MG63 (cell line): ENCODE data around the gene PHF20. TPM values are rescaled to one million over a fixed set of nuclear protein-coding genes. Genes with fewer than 3 reads are reported as not detected.
"Not testable (repeated sequence)": the region's sequence is repeated elsewhere in the genome, so short reads cannot be mapped to it uniquely, and the experiment has no call there.

Source experiments
- DNase-seq: peaks from one replicate; pipeline ENCODE4 v3.0.0-alpha.2; 2020
- H3K27me3 ChIP-seq: fragments of 250-450 bp; sonication (Bioruptor Pico); 2 replicates; pipeline ENCODE4 v1.5.1; 2020; ENCODE audit warnings: mild to moderate bottlenecking, moderate library complexity
- H3K36me3 ChIP-seq: fragments of 250-450 bp; sonication (Bioruptor Pico); 2 replicates; pipeline ENCODE4 v1.5.1; 2020; ENCODE audit warnings: mild to moderate bottlenecking, moderate library complexity
- H3K4me3 ChIP-seq: fragments of 250-450 bp; sonication (Bioruptor Pico); 2 replicates; pipeline ENCODE4 v1.5.1; 2020; ENCODE audit warnings: mild to moderate bottlenecking, moderate library complexity
- H3K9me3 ChIP-seq: fragments of 250-450 bp; sonication (Bioruptor Pico); 2 replicates; pipeline ENCODE4 v1.5.1; 2020; ENCODE audit warnings: mild to moderate bottlenecking, moderate library complexity
- total RNA-seq: library from RNA; depleted of rRNA; stranded (reverse); fragments of >200 nt; shearing (Covaris generic); gene quantifications from 2 replicates; pipeline ENCODE4 v1.2.3, GENCODE V29; 2014; ENCODE audit warnings: low replicate concordance; rRNA removed

Gene PHF20
- total RNA-seq, 1 experiment from 2014 or later: 57.7 TPM

GRCh38 chr20:35985806-35986205 is 214.0 kb downstream of the PHF20 start:
- no peak for DNase-seq
- Histone ChIP-seq H3K4me3 (no peak overlapping the region), H3K36me3 (no peaks in the 10 kb centered on the region), H3K9me3 (no peaks in the 10 kb centered on the region), H3K27me3 (no peaks in the 10 kb centered on the region; the same call in 1 of the 2 replicates)

DNA sequence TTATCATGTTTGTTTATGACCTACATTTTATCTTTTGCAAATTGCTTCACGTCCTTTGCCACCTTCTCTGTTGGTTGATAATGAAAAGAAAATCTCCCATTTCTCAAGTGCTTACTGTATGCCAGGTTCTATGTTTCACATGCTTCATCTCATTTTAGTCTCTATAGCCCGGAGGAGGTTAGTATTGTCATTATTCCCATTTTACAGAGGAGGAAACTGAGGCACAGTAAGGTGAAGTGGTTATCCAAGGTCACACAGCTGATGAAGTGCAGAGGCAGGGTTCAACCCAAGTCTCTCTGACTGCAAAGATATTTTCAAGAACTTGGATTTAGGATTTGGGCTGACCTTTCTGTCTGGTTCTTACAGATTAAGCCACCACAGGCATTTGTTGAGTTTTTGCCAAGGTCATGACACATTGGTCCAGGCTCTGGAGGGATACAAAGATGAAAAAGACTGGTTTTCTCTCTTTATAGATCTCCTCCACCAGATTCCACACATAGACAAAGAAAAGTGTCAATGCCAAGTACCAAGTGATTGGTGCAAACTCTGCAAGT is 217.2 kb downstream of the PHF20 start:
- Histone ChIP-seq H3K27me3 (no peaks in the 10 kb centered on the region; the same call in 1 of the 2 replicates), H3K36me3 (no peaks in the 10 kb centered on the region), H3K9me3 (no peaks in the 10 kb centered on the region), H3K4me3 (no peak overlapping the region)
- peak; percentile 13 for DNase-seq

DNA sequence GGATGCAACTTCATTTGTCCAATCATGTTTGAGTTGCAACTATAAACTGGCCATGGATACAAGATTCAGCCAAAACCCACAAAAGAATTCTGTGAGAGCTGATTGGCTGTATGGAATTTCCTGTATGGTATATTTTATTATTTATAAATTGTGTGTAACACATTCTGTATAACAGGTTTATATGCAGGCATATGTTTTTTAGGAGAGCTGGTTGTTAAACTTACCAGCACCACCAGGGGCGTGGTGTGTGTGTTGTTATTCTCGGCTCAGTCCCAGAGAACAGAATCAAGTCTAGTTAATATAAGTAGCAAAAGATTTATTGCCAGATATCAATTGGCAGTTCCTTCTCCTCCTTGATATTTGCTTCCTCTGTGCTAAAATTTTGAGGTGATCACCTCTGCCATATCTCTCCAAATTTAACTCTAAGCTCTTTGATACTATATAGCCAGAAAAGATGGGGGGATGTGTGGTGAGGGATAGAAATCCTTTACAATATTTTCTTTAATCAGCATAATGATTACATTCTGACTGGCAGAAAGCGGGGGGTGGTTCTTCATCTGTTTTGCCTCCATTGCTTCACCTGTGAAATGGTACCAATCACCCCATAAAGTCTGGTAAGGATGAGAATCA is 219.4 kb downstream of the PHF20 start:
- Histone ChIP-seq H3K27me3 (no peaks in the 10 kb centered on the region; the same call in 1 of the 2 replicates), H3K9me3 (no peaks in the 10 kb centered on the region), H3K36me3 (no peaks in the 10 kb centered on the region), H3K4me3 (no peak overlapping the region)
- peak; percentile 29 for DNase-seq

DNA sequence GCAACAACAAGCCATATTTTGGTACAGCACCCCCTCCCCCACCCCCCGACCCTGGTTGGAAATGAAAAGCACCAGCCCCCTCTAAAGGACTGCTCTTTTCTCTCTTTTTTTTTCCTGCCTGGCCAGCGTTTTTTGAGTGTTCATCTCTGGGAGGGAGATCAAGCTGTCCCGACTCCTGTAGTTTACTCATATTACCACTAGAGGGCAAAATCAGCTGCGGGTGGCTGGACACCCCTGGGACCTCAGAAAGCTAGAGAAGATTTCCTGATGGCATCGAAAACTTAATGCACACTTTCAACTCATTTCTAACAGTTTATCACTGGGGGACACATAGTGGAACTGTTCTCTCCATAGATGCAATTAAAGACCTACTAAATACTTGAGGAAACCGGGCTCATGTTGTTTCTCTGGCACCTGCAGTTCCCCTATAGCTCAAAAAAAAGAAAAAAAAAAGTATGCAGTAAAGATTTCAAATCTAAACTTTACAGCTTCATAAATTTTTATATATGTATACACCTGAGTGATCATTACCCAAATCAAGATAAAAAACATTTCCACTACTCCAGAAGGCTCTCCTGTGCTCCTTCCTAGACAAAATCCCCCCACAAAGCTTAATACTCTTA is 221.0 kb downstream of the PHF20 start:
- no peaks in the 10 kb centered on the region; the same call in 1 of the 2 replicates for H3K27me3 ChIP-seq
- H3K36me3 ChIP-seq: no peaks in the 10 kb centered on the region
- H3K9me3 ChIP-seq: no peaks in the 10 kb centered on the region
- H3K4me3 ChIP-seq: no peak overlapping the region
- peak; percentile 40 for DNase-seq

GRCh38 chr20:35994994-35995453 is 223.2 kb downstream of the PHF20 start:
- H3K4me3 ChIP-seq: no peak overlapping the region
- H3K27me3 ChIP-seq: no peaks in the 10 kb centered on the region; the same call in 1 of the 2 replicates
- peak; percentile 78 for DNase-seq
- H3K9me3 ChIP-seq: peaks cover 2% of the 10 kb centered on the region; the same call in 1 of the 2 replicates
- no peaks in the 10 kb centered on the region for H3K36me3 ChIP-seq

GRCh38 chr20:35996492-35996891 is 224.7 kb downstream of the PHF20 start:
- H3K4me3 ChIP-seq, H3K27me3 ChIP-seq, DNase-seq, H3K9me3 ChIP-seq, H3K36me3 ChIP-seq: not testable (repeated sequence)

Other genes starting within 250 kb of the PHF20 start
- gene C20orf173, start 242.4 kb upstream of the PHF20 start, total RNA-seq: not detected in 2 replicates
- gene ERGIC3, start 229.9 kb upstream of the PHF20 start, total RNA-seq: 392 and 530 TPM in 2 replicates
- gene SPAG4, start 156.2 kb upstream of the PHF20 start, total RNA-seq: 0.47 and 1.4 TPM in 2 replicates
- 284 and 335 TPM in 2 replicates for gene CPNE1, start 107.1 kb upstream of the PHF20 start, total RNA-seq
- gene RBM12, start 107.1 kb upstream of the PHF20 start, total RNA-seq: 42.9 and 54.6 TPM in 2 replicates
- 94.3 and 130 TPM in 2 replicates for gene NFS1, start 72.7 kb upstream of the PHF20 start, total RNA-seq
- 143 and 318 TPM in 2 replicates for gene ROMO1, start 72.6 kb upstream of the PHF20 start, total RNA-seq
- 273 and 328 TPM in 2 replicates for gene RBM39, start 29.8 kb upstream of the PHF20 start, total RNA-seq
- 29.8 and 79.0 TPM in 2 replicates for gene SCAND1, start 182.5 kb downstream of the PHF20 start, total RNA-seq
- 3.4 TPM in 1 of 2 replicates, not detected in the other for gene CNBD2, start 196.6 kb downstream of the PHF20 start, total RNA-seq